SU-DHL-6 (cell line): Measurements from ENCODE around the gene KCNB1.

Experiments used
- H2AFZ ChIP-seq: fragments of 200-600 bp; sonication (generic); 2 replicates; pipeline ENCODE4 v1.6.1; 2014; ENCODE audit warnings: low read depth, mild to moderate bottlenecking, moderate library complexity, mixed read lengths, antibody characterized with exemption, low read length; ENCODE audit not compliant: severe bottlenecking
- H3F3A ChIP-seq: fragments of 200-600 bp; shearing (Covaris generic); 2 replicates; pipeline ENCODE4 v1.6.0; 2016; ENCODE audit warnings: antibody characterized with exemption, mild to moderate bottlenecking; ENCODE audit not compliant: insufficient read depth
- H3K27ac ChIP-seq: fragments of 200-600 bp; sonication (generic); 2 replicates; pipeline ENCODE4 v1.5.1; 2016; ENCODE audit warnings: low read depth, mild to moderate bottlenecking, low read length, moderate library complexity, mixed read lengths
- H3K27me3 ChIP-seq: fragments of 200-600 bp; sonication (generic), shearing (Covaris generic); 2 replicates; pipeline ENCODE4 v1.6.0; 2014; ENCODE audit warnings: mild to moderate bottlenecking, low read length
- H3K36me3 ChIP-seq: fragments of 200-600 bp; sonication (generic); 2 replicates; pipeline ENCODE4 v1.6.1; 2014; ENCODE audit warnings: mild to moderate bottlenecking, low read length, mixed read lengths
- H3K4me2 ChIP-seq: fragments of 300-600, 200-600 bp; shearing (Covaris generic), sonication (generic); 2 replicates; pipeline ENCODE4 v1.6.0; 2014; ENCODE audit warnings: low read length, low read depth, mild to moderate bottlenecking; ENCODE audit not compliant: poor library complexity, severe bottlenecking
- H3K4me3 ChIP-seq: fragments of 200-600 bp; sonication (generic); 2 replicates; pipeline ENCODE4 v1.5.1; 2014; ENCODE audit warnings: antibody characterized with exemption, low read length, mild to moderate bottlenecking, mixed read lengths; ENCODE audit not compliant: insufficient read depth, poor library complexity, severe bottlenecking
- H3K79me2 ChIP-seq: fragments of 200-600 bp; sonication (generic); 2 replicates; pipeline ENCODE4 v1.6.1; 2014; ENCODE audit warnings: mild to moderate bottlenecking, low read length, moderate library complexity; ENCODE audit not compliant: insufficient read depth
- H3K9ac ChIP-seq: fragments of 200-600 bp; sonication (generic); 2 replicates; pipeline ENCODE4 v1.7.0; 2014; ENCODE audit warnings: mild to moderate bottlenecking, low read length
- H3K9me2 ChIP-seq: fragments of 200-600 bp; sonication (generic); replicated peaks from 2 replicates; pipeline ENCODE4 v1.6.1; 2014; ENCODE audit warnings: low read length; ENCODE audit not compliant: insufficient read depth
- H3K9me3 ChIP-seq: fragments of 200-600 bp; sonication (generic); 2 replicates; pipeline ENCODE4 v1.6.1; 2014; ENCODE audit warnings: low read length, mixed read lengths; ENCODE audit not compliant: insufficient read depth
- H4K20me1 ChIP-seq: fragments of 200-600 bp; sonication (generic); 2 replicates; pipeline ENCODE4 v1.6.1; 2014; ENCODE audit warnings: low read depth, mild to moderate bottlenecking, antibody characterized with exemption, low read length, moderate library complexity, mixed read lengths
- CTCF ChIP-seq: fragments of 200-600 bp; sonication (generic); IDR thresholded peaks from one replicate; pipeline ENCODE4 v1.5.1; 2017; ENCODE audit warnings: antibody characterized with exemption, mild to moderate bottlenecking, low read length, moderate library complexity; ENCODE audit not compliant: insufficient read depth, poor library complexity, severe bottlenecking
- EZH2phosphoT487 ChIP-seq: fragments of 200-600 bp; sonication (generic), shearing (Covaris generic); conservative IDR thresholded peaks from 2 replicates; pipeline ENCODE4 v1.6.1; 2018; ENCODE audit warnings: mild to moderate bottlenecking, antibody characterized with exemption, low read length, moderate library complexity, mixed read lengths

The KCNB1 gene

GRCh38 chr20:49517805-49518100, 35.3 kb upstream of the KCNB1 start:
- Histone ChIP-seq H3K36me3 (no peaks in the 10 kb centered on the region), H3F3A (no peaks in the 10 kb centered on the region)

GRCh38 chr20:49516916-49517804, 34.7 kb upstream of the KCNB1 start:
- no peaks in the 10 kb centered on the region for H3K27me3 ChIP-seq
- H3K79me2 ChIP-seq: no peaks in the 10 kb centered on the region
- no peak overlapping the region for H3K9ac ChIP-seq
- H3K9me3 ChIP-seq: no peaks in the 10 kb centered on the region
- H3K9me2 ChIP-seq: no peaks in the 10 kb centered on the region
- no peaks in the 10 kb centered on the region for H3K36me3 ChIP-seq
- no peak overlapping the region for H3K27ac ChIP-seq
- H3K4me2 ChIP-seq: no peak overlapping the region
- no peak overlapping the region for H3K4me3 ChIP-seq
- H4K20me1 ChIP-seq: no peaks in the 10 kb centered on the region
- TF ChIP-seq EZH2phosphoT487 (no peak), CTCF (no peak)
- H3F3A ChIP-seq: no peaks in the 10 kb centered on the region
- H2AFZ ChIP-seq: no peak overlapping the region

More at GRCh38 chr20:49517805-49518100, 35.3 kb upstream of the KCNB1 start:
- TF ChIP-seq EZH2phosphoT487 (no peak), CTCF (no peak)
- no peak overlapping the region for H3K9ac ChIP-seq
- no peak overlapping the region for H3K27ac ChIP-seq
- no peaks in the 10 kb centered on the region for H3K79me2 ChIP-seq
- H4K20me1 ChIP-seq: no peaks in the 10 kb centered on the region
- H3K27me3 ChIP-seq: no peaks in the 10 kb centered on the region
- H2AFZ ChIP-seq: no peak overlapping the region
- H3K4me3 ChIP-seq: no peak overlapping the region
- no peak overlapping the region for H3K4me2 ChIP-seq
- no peaks in the 10 kb centered on the region for H3K9me3 ChIP-seq
- no peaks in the 10 kb centered on the region for H3K9me2 ChIP-seq

- Histone ChIP-seq H3K27me3 (no peaks in the 10 kb centered on the region), H3K79me2 (no peaks in the 10 kb centered on the region), H3K9me2 (no peaks in the 10 kb centered on the region), H3K4me3 (no peak overlapping the region), H3K9ac (no peak overlapping the region), H3F3A (no peaks in the 10 kb centered on the region), H4K20me1 (no peaks in the 10 kb centered on the region), H3K9me3 (no peaks in the 10 kb centered on the region), H3K27ac (no peak overlapping the region), H2AFZ (no peak overlapping the region), H3K4me2 (no peak overlapping the region), H3K36me3 (no peaks in the 10 kb centered on the region)
- TF ChIP-seq CTCF (no peak), EZH2phosphoT487 (no peak)
Observed at GRCh38 chr20:49515586-49515985, 33.1 kb upstream of the KCNB1 start.
